GM19099 (cell line): ENCODE measurements around the gene SERPINH1.

Source experiments
- POLR2A ChIP-seq: IDR thresholded peaks from 3 replicates; pipeline ENCODE4 v1.6.1; 2011; ENCODE audit warnings: low read depth; ENCODE audit not compliant: insufficient read length; ENCODE audit errors: extremely low read depth

Gene SERPINH1

DNA sequence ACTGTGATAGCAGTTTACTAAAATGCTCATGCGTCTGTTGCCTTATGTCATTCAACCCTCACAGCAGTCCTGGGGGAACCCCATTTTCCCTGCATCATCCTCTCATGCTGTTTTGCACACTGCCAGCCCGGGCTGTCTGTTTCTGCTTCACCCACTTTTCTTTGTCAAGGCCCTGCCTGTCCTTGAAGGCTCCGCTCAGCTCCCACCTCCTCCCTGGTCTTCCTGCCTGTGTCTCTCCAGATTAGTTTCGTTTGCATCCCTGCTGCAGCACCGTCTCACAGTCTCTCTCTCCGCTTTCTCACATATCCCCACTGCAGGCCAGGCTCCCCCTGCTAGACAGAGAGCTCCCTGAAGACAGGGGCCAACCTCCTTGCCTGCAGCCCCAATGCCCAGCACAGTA is 29.9 kb downstream of the SERPINH1 start:
- TF ChIP-seq POLR2A: no peak

DNA sequence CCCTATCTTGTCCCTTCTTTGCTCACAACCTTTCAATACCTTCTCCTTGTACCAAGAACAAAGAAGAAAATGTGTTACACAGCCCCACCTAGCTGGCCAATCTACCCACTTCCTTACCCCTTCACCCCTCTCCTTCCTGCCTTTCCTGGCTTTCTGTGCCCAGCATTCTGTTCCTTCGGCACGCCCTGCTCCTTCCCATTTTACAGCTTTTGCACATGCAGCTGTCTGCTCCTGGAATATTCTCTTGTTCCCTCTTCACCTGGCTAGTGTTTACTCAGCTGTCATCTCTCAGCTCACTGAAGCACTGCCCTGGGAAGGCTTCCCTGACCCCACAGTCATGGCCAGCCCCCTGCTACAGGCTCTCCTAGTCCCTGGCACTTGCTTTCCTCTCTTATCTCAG is 30.7 kb downstream of the SERPINH1 start:
- TF ChIP-seq POLR2A: no peak

DNA sequence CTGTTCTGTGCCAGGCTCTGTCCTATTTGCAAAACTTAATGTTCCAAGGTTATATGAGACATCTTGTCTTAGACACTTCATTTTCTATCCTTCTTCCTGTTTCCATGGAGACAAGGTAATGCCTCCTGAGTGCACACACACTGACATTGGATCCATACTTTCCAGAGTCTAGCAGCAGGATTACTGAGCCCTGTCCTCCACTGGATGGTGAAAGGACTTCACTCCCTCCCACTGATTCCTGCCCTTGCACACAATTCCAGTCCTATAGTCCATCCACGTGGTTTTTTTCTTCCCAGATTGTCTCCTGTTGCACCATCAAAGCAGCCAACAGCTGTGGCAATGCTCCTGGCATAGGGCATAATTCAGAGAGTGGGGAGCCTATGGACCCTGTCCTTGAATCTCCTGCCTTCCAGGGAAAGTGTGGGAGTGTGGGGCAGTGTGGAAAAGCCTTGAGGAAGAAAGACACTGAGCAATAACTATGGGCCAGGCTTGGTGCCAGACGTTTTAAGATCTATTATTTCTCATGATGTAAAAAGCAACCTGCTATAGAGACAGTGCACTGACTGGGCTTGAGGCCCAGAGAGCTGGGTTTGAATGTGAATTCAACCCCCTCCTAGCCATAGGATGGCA is 31.3 kb downstream of the SERPINH1 start:
- no peak for TF ChIP-seq POLR2A

DNA sequence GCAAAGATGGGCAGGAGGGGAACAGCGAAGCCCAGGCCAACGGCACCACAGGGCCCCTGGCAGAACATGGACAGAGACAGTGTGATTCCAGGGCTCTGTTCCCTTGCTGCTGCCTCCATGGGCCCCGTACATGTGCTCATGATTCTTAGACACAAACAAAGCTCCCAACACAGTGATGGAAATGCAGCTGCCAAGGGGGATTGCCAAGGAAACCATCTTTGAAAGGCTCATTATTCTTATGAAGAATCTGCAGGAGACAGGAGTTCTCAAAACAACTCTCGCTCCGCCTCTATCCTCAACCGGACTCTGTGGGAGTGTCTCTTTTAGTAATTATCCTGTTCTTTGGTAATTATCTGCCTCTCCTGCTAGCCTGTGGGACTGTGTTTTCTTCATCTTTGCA is 32.2 kb downstream of the SERPINH1 start:
- TF ChIP-seq POLR2A: no peak

DNA sequence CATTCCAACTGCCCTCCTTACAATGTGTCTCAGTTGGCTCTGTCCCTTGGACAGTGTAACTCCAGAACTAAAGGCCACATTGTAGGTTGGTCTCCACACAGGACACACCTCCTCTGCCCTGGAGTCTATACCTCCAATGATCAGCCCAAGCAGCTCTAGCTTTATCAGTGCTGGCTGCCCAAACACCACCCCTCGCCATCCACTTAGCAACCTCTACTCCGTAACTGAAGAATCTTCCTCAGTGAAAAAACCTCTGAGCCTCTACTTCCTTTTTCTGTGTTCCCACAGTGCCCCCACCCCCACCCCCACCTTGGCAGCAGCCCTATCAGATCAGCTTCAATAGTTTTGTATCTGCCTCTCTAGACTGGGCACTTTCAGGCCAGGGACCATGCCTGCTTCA is 33.4 kb downstream of the SERPINH1 start:
- no peak for TF ChIP-seq POLR2A

- TF ChIP-seq POLR2A: no peak
Observed at GRCh38 chr11:75596914-75597313, 34.9 kb downstream of the SERPINH1 start.

DNA sequence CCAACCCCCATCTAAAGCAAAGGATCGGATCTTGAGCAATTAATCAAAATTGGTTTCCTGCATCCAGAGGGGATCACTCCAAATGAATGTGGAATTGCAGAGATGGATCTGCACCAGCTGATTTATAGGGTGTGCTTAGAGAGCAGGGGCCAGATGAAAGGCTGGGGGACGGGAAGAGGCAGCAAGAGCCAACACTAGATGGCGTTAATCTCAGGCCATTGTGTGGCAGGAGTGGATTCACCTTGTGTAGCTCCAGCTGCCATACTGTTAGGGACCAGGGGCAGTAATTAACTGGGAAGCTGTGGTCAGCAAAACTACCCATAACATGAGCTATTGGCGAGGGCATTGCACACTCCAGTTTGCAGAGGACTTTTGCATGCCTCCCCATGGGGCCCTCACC is 35.6 kb downstream of the SERPINH1 start:
- no peak for TF ChIP-seq POLR2A

GRCh38 chr11:75598264-75598663 is 36.2 kb downstream of the SERPINH1 start:
- TF ChIP-seq POLR2A: no peak

- TF ChIP-seq POLR2A: no peak
Observed at GRCh38 chr11:75598900-75599299, 36.8 kb downstream of the SERPINH1 start.

GRCh38 chr11:75600356-75600755 is 38.3 kb downstream of the SERPINH1 start:
- TF ChIP-seq POLR2A: no peak

- no peak for TF ChIP-seq POLR2A
Observed at GRCh38 chr11:75601494-75601893, 39.4 kb downstream of the SERPINH1 start.

- TF ChIP-seq POLR2A: no peak
Observed at GRCh38 chr11:75602951-75603350, 40.9 kb downstream of the SERPINH1 start.

- no peak for TF ChIP-seq POLR2A
Observed at GRCh38 chr11:75603791-75604736, 42.0 kb downstream of the SERPINH1 start.

- TF ChIP-seq POLR2A: no peak
Observed at GRCh38 chr11:75606099-75606498, 44.0 kb downstream of the SERPINH1 start.

DNA sequence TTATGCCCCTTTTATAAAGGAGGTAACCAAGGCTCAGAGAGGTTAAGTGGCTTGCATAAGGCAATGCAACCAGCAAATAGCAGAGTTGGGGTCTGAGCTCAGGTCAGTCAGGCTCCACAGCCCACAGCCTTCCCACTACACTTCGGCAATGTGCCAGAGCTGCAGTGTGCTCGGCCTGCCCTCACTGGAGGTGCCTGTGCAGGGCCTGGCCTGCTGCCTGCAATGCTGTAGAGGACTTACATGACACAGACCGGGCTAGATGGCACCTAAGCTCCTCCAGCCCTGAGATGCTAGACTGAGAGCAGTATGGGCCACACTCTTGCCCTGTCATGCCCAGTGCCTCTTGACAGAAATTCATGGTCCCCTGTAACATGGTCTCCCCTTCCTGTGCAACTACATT is 49.8 kb downstream of the SERPINH1 start:
- no peak for TF ChIP-seq POLR2A

DNA sequence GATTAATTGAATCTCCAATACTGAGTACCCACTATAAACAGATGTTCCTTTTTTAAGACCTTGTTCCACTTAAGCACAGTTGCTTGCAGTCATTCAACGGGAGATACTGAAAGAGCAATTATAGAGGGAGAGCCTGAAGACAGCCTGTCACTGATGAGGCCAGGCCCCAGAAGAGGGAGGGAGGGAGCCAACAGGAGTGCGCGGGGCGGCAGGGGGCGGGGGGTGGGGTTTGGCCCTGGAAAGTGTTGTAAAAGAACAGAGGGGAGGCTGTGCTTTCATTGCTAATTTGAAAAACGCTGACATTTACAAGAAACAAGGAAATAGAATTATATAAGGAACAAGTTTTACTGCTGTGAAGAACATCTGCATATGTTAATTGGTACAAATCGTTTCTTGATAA is 53.7 kb downstream of the SERPINH1 start:
- TF ChIP-seq POLR2A: no peak
